DND-41 (cell line): ENCODE results near the gene INHBB.

Experiments used
- ATAC-seq: fragments of 200-7000 bp; cut with Tn5 transposase; 3 replicates; pipeline ENCODE4 v1.9.1; 2021; ENCODE audit warnings: low read depth; ENCODE audit not compliant: insufficient read depth
- DNase-seq: peaks from one replicate; pipeline ENCODE4 v3.0.0-alpha.2; 2020
- H2AFZ ChIP-seq: 2 replicates; pipeline ENCODE4 v1.6.0; 2012; ENCODE audit warnings: low read depth, low read length
- H3K27ac ChIP-seq: 2 replicates; pipeline ENCODE4 v1.5.1; 2012; ENCODE audit warnings: low read length, inconsistent platforms
- H3K27me3 ChIP-seq: fragments of 200-600 bp; sonication (generic); 2 replicates; pipeline ENCODE4 v1.6.0; 2012; ENCODE audit warnings: low read length, mild to moderate bottlenecking, inconsistent platforms; ENCODE audit not compliant: insufficient read depth, poor library complexity
- H3K36me3 ChIP-seq: 2 replicates; pipeline ENCODE4 v1.5.1; 2012; ENCODE audit warnings: low read length, inconsistent platforms; ENCODE audit not compliant: insufficient read depth
- H3K4me1 ChIP-seq: 2 replicates; pipeline ENCODE4 v1.5.1; 2012; ENCODE audit warnings: mild to moderate bottlenecking, low read length; ENCODE audit not compliant: insufficient read depth
- H3K4me2 ChIP-seq: 2 replicates; pipeline ENCODE4 v1.6.0; 2012; ENCODE audit warnings: mild to moderate bottlenecking, moderate library complexity, low read length, inconsistent platforms; ENCODE audit not compliant: insufficient read depth
- H3K4me3 ChIP-seq, 2 experiments: fragments of 200-600 bp in 1 of 2; shearing (Covaris generic) in 1 of 2; 2 replicates each; pipeline ENCODE4 v1.5.1; 2012 to 2016; ENCODE audit warnings: inconsistent platforms in 2 of 2, low read length in 2 of 2, mild to moderate bottlenecking in 2 of 2, low read depth in 1 of 2, moderate library complexity in 1 of 2
- H3K79me2 ChIP-seq: 2 replicates; pipeline ENCODE4 v1.6.0; 2012; ENCODE audit warnings: low read length, inconsistent platforms; ENCODE audit not compliant: insufficient read depth
- H3K9ac ChIP-seq: 2 replicates; pipeline ENCODE4 v1.6.0; 2012; ENCODE audit warnings: low read depth, mild to moderate bottlenecking, inconsistent platforms, low read length, moderate library complexity
- H3K9me3 ChIP-seq: 2 replicates; pipeline ENCODE4 v1.5.1; 2012; ENCODE audit warnings: low read length, moderate library complexity, mild to moderate bottlenecking, inconsistent platforms; ENCODE audit not compliant: insufficient read depth, severe bottlenecking
- H4K20me1 ChIP-seq: 2 replicates; pipeline ENCODE4 v1.6.0; 2012; ENCODE audit warnings: low read length; ENCODE audit not compliant: insufficient read depth
- EZH2 ChIP-seq: IDR thresholded peaks from 3 replicates; pipeline ENCODE4 v1.6.1; 2012; ENCODE audit warnings: borderline replicate concordance, low read depth, mild to moderate bottlenecking, moderate library complexity, low read length, inconsistent platforms; ENCODE audit not compliant: severe bottlenecking
- TF ChIP-seq, protein P1 (sequence below): IDR thresholded peaks from 2 replicates; pipeline ENCODE4 v1.5.1; 2012; ENCODE audit warnings: borderline replicate concordance, low read length, moderate library complexity, mild to moderate bottlenecking; ENCODE audit not compliant: poor library complexity, severe bottlenecking; ENCODE audit errors: extremely low read depth

The INHBB gene

GRCh38 chr2:120369250-120369649, 23.3 kb downstream of the INHBB start:
- DNase-seq = no peak
- Histone ChIP-seq H3K4me1 (no peaks in the 10 kb centered on the region), H4K20me1 (peaks cover 5% of the 10 kb centered on the region; the same call in 1 of the 2 replicates), H3K4me2 (no peak overlapping the region), H3K27me3 (peaks cover 12% of the 10 kb centered on the region), H3K79me2 (no peaks in the 10 kb centered on the region), H3K9ac (no peak overlapping the region), H3K36me3 (no peaks in the 10 kb centered on the region), H2AFZ (no peak overlapping the region), H3K9me3 (no peaks in the 10 kb centered on the region), H3K27ac (no peak overlapping the region), H3K4me3 (no peak overlapping the region)
- TF ChIP-seq, protein P1, sequence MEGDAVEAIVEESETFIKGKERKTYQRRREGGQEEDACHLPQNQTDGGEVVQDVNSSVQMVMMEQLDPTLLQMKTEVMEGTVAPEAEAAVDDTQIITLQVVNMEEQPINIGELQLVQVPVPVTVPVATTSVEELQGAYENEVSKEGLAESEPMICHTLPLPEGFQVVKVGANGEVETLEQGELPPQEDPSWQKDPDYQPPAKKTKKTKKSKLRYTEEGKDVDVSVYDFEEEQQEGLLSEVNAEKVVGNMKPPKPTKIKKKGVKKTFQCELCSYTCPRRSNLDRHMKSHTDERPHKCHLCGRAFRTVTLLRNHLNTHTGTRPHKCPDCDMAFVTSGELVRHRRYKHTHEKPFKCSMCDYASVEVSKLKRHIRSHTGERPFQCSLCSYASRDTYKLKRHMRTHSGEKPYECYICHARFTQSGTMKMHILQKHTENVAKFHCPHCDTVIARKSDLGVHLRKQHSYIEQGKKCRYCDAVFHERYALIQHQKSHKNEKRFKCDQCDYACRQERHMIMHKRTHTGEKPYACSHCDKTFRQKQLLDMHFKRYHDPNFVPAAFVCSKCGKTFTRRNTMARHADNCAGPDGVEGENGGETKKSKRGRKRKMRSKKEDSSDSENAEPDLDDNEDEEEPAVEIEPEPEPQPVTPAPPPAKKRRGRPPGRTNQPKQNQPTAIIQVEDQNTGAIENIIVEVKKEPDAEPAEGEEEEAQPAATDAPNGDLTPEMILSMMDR = no peak
- TF ChIP-seq EZH2 = no peak
- no peak for ATAC-seq

DNA sequence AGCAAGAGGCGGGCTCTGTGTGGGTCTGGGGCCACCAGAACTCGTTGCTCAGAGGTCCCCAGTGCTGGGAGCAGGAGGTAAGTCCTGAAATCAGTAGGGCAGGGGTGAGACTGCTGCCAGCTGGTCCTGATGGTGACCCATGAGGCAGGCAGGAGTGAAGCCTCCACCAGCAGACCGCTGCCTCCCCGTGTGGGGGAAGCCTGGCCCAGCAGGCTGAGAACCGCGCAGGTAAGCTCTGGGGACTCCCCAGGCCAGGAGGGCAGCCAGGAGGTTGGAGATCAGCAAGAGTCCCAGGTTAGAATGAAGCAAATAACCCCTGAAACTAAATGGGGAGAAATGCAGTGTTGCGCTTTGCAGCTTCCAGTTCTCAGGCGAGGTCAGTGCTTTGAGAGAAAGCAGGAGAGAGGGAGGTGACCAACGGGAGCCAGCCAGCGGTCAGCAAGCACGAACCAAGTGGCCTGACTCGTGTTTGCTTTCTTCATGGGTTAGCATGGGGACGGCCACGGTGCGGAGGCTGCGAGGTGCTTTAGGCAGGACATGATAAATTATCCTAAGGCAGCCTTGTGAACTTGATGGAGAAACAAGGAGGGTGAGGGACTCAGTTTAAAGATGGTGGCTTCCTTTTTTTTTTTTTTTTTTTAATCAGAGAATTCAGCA, 26.2 kb downstream of the INHBB start:
- Histone ChIP-seq H3K4me1 (no peaks in the 10 kb centered on the region), H3K4me2 (no peak overlapping the region), H3K27me3 (peaks cover 9% of the 10 kb centered on the region), H3K79me2 (no peaks in the 10 kb centered on the region), H4K20me1 (peaks cover 5% of the 10 kb centered on the region; the same call in 1 of the 2 replicates), H3K9ac (no peak overlapping the region), H3K9me3 (no peaks in the 10 kb centered on the region), H2AFZ (no peak overlapping the region), H3K27ac (no peak overlapping the region), H3K36me3 (no peaks in the 10 kb centered on the region), H3K4me3 (no peak overlapping the region)
- DNase-seq (no peak), ATAC-seq (no peak)
- TF ChIP-seq, protein P1 = no peak
- TF ChIP-seq EZH2 = no peak

GRCh38 chr2:120372816-120373215, 26.9 kb downstream of the INHBB start:
- Histone ChIP-seq H4K20me1 (peaks cover 5% of the 10 kb centered on the region; the same call in 1 of the 2 replicates), H3K9me3 (no peaks in the 10 kb centered on the region), H3K27me3 (peaks cover 9% of the 10 kb centered on the region), H3K4me3 (no peak overlapping the region), H3K36me3 (no peaks in the 10 kb centered on the region), H3K4me2 (no peak overlapping the region), H2AFZ (no peak overlapping the region), H3K27ac (no peak overlapping the region), H3K4me1 (no peaks in the 10 kb centered on the region), H3K79me2 (no peaks in the 10 kb centered on the region), H3K9ac (no peak overlapping the region)
- ATAC-seq (no peak), DNase-seq (no peak)
- TF ChIP-seq EZH2 = no peak
- TF ChIP-seq, protein P1 = no peak
